GM12878 (cell line): ENCODE measurements around the gene LY6G5C. TPM values are rescaled to one million over a fixed set of nuclear protein-coding genes. Genes with fewer than 3 reads are reported as not detected.
A peak's percentile ranks its signal among the peaks of the same experiment; 100 is the strongest.

Source experiments
- ATF3 ChIP-seq: IDR thresholded peaks from 2 replicates; pipeline ENCODE4 v1.6.1; 2011; ENCODE audit warnings: low read depth, mild to moderate bottlenecking, low read length, moderate library complexity, borderline replicate concordance; ENCODE audit errors: extremely low read depth
- CBFB ChIP-seq: IDR thresholded peaks from 2 replicates; pipeline ENCODE4 v1.6.1; 2016; ENCODE audit warnings: antibody characterized with exemption, low read depth
- DPF2 ChIP-seq: fragments of 450-650 bp; IDR thresholded peaks from 2 replicates; pipeline ENCODE4 v1.6.1; 2017; ENCODE audit warnings: mild to moderate bottlenecking
- ELK1 ChIP-seq: IDR thresholded peaks from 2 replicates; pipeline ENCODE4 v1.6.1; 2012; ENCODE audit warnings: low read depth, low read length, improper control_type of control experiment
- ESRRA ChIP-seq: IDR thresholded peaks from 2 replicates; pipeline ENCODE4 v1.6.1; 2012; ENCODE audit warnings: mild to moderate bottlenecking, low read length, improper control_type of control experiment
- IKZF1 ChIP-seq: fragments of 450-650 bp; conservative IDR thresholded peaks from 2 replicates; pipeline ENCODE4 v1.6.1; 2017; ENCODE audit warnings: antibody characterized with exemption, mild to moderate bottlenecking
- KDM1A ChIP-seq: fragments of 200-600 bp; sonication (generic); IDR thresholded peaks from 2 replicates; pipeline ENCODE4 v1.6.1; 2016; ENCODE audit warnings: borderline replicate concordance
- LARP7 ChIP-seq: fragments of 450-650 bp; IDR thresholded peaks from 2 replicates; pipeline ENCODE4 v1.6.1; 2017; ENCODE audit warnings: mild to moderate bottlenecking
- MLLT1 ChIP-seq: fragments of 450-650 bp; IDR thresholded peaks from 2 replicates; pipeline ENCODE4 v1.6.1; 2016; ENCODE audit warnings: mild to moderate bottlenecking
- NBN ChIP-seq: fragments of 450-650 bp; IDR thresholded peaks from 2 replicates; pipeline ENCODE4 v1.6.1; 2016
- NRF1 ChIP-seq: conservative IDR thresholded peaks from 2 replicates; pipeline ENCODE4 v1.6.1; 2011; ENCODE audit warnings: mild to moderate bottlenecking, low read depth, low read length, improper control_type of control experiment
- PML ChIP-seq: IDR thresholded peaks from 2 replicates; pipeline ENCODE4 v1.6.1; 2012; ENCODE audit warnings: low read length, inconsistent platforms
- POLR2A ChIP-seq: IDR thresholded peaks from 2 replicates; pipeline ENCODE4 v1.6.1; 2011; ENCODE audit warnings: low read depth, mild to moderate bottlenecking, low read length
- POLR2AphosphoS5 ChIP-seq: IDR thresholded peaks from 2 replicates; pipeline ENCODE4 v1.6.1; 2011; ENCODE audit warnings: mild to moderate bottlenecking, low read length, inconsistent platforms
- RB1 ChIP-seq: fragments of 450-650 bp; formaldehyde crosslinking; IDR thresholded peaks from 2 replicates; pipeline ENCODE4 v1.6.1; 2017; ENCODE audit warnings: mild to moderate bottlenecking, borderline replicate concordance
- RCOR1 ChIP-seq: conservative IDR thresholded peaks from 2 replicates; pipeline ENCODE4 v1.6.1; 2012; ENCODE audit warnings: low read depth, low read length, improper control_type of control experiment
- RELB ChIP-seq: fragments of 450-650 bp; IDR thresholded peaks from 2 replicates; pipeline ENCODE4 v1.6.1; 2017; ENCODE audit warnings: low read depth, mild to moderate bottlenecking, moderate library complexity
- SMAD5 ChIP-seq: IDR thresholded peaks from 2 replicates; pipeline ENCODE4 v1.6.1; 2016; ENCODE audit warnings: antibody characterized with exemption, low read depth
- SP1 ChIP-seq: IDR thresholded peaks from one replicate; pipeline ENCODE4 v1.6.1; 2011; ENCODE audit warnings: low read depth, low read length
- TAF1 ChIP-seq: IDR thresholded peaks from 2 replicates; pipeline ENCODE4 v1.6.1; 2011; ENCODE audit warnings: mild to moderate bottlenecking, low read depth, low read length, borderline replicate concordance
- ZBTB40 ChIP-seq: fragments of 450-650 bp; IDR thresholded peaks from 2 replicates; pipeline ENCODE4 v1.6.1; 2016; ENCODE audit warnings: mild to moderate bottlenecking, moderate library complexity, borderline replicate concordance
- ZNF384 ChIP-seq: IDR thresholded peaks from 2 replicates; pipeline ENCODE4 v1.6.1; 2012; ENCODE audit warnings: low read depth, mild to moderate bottlenecking, low read length, improper control_type of control experiment, borderline replicate concordance
- polyA plus RNA-seq, 11 experiments: library from polyadenylated mRNA; depleted of rRNA in 4 of 11; unstranded in 6 of 11; stranded (reverse) in 5 of 11; fragments of >200 nt; fragmentation: Nextera tagmentation in 4 of 11; fragmentation: Illumina TruSeq in 1 of 11; extraction: Ambion mirVana in 4 of 11; extraction: Trizol in 1 of 11; gene quantifications; 1 replicate in 1 of 11; 2 replicates in 10 of 11; pipeline versions ENCODE4 v1.2.1 to v1.2.3, GENCODE V29; 2011 to 2016; ENCODE audit warnings: inconsistent platforms in 2 of 11, missing spikeins in 2 of 11, low read depth in 1 of 11
- total RNA-seq, 4 experiments: library from RNA; depleted of rRNA in 3 of 4; stranded (reverse); fragments of >200 nt in 3 of 4; fragmentation: Illumina TruSeq in 1 of 4; extraction: Trizol in 1 of 4; gene quantifications; 2 replicates each; pipeline versions ENCODE4 v1.2.1 to v1.2.3, GENCODE V29; 2013 to 2021

LY6G5C gene
- total and polyA plus RNA-seq, 10 of the 15 experiments (the other 5 are each of a cell fraction or from before 2014, with no cell fraction given) = 0.76 to 6.1 (median 1.7) TPM

GRCh38 chr6:31729979-31730630, 49.2 kb upstream of the LY6G5C start (continued):
- no peak for TF ChIP-seq ZBTB40
- peak; percentile 57 for TF ChIP-seq POLR2A
- TF ChIP-seq MLLT1 = no peak
- no peak for TF ChIP-seq KDM1A
- no peak for TF ChIP-seq CBFB
- peak; percentile 17 for TF ChIP-seq SP1
- no peak for TF ChIP-seq PML
- TF ChIP-seq DPF2 = no peak
- no peak for TF ChIP-seq RCOR1
- no peak for TF ChIP-seq ESRRA
- no peak for TF ChIP-seq ZNF384
- TF ChIP-seq POLR2AphosphoS5 = peak; percentile 29; the same call in 1 of the 2 replicates
- TF ChIP-seq NRF1 = no peak
- TF ChIP-seq ELK1 = no peak
- TF ChIP-seq IKZF1 = 0 out of 2 replicates have a peak, but pooled peaks have one; percentile 13
- TF ChIP-seq TAF1 = no peak
- TF ChIP-seq SMAD5 = peak; percentile 53
- 0 out of 2 replicates have a peak, but pooled peaks have one; percentile 14 for TF ChIP-seq LARP7
- no peak; the same call in 1 of the 2 replicates for TF ChIP-seq RB1
- no peak for TF ChIP-seq ATF3
- no peak for TF ChIP-seq NBN
- TF ChIP-seq RELB = no peak
